ENCODE data around the gene TMPRSS11F. TPM values are rescaled to one million over a fixed set of nuclear protein-coding genes. Genes with fewer than 3 reads are reported as not detected.

Gene TMPRSS11F
- total RNA-seq, 2 experiments from 2014 or later, result not detected

- ChIA-PET CTCF (no interaction called here), POLR2A (no interaction called here)
- H3K9me3 Mint-ChIP-seq, result no peaks in the 10 kb centered on the region
- no peak for DNase-seq
- no peak overlapping the region for H3K4me3 Mint-ChIP-seq
- H3K36me3 Mint-ChIP-seq (ENCODE audit: low read depth), result no peaks in the 10 kb centered on the region
- no peaks in the 10 kb centered on the region for H3K27me3 Mint-ChIP-seq
- no peaks in the 10 kb centered on the region for H3K4me1 Mint-ChIP-seq
- H3K27ac Mint-ChIP-seq, result no peak overlapping the region
Observed at GRCh38 chr4:68038272-68038671, 91.4 kb downstream of the TMPRSS11F start.

GRCh38 chr4:68021185-68021584 is 108.5 kb downstream of the TMPRSS11F start:
- Mint-ChIP-seq H3K9me3 (no peaks in the 10 kb centered on the region), H3K4me1 (no peaks in the 10 kb centered on the region), H3K36me3 (ENCODE audit: low read depth) (no peaks in the 10 kb centered on the region), H3K27ac (no peak overlapping the region), H3K27me3 (peaks cover 1% of the 10 kb centered on the region), H3K4me3 (no peak overlapping the region)
- no peak for DNase-seq
- ChIA-PET CTCF (no interaction called here), POLR2A (no interaction called here)

GRCh38 chr4:68011684-68012083 is 118.0 kb downstream of the TMPRSS11F start:
- ChIA-PET POLR2A (no interaction called here), CTCF (no interaction called here)
- H3K36me3 Mint-ChIP-seq (ENCODE audit: low read depth), result no peaks in the 10 kb centered on the region
- no peaks in the 10 kb centered on the region for H3K27me3 Mint-ChIP-seq
- no peak for DNase-seq
- H3K4me3 Mint-ChIP-seq, result no peak overlapping the region
- H3K9me3 Mint-ChIP-seq, result no peaks in the 10 kb centered on the region
- no peak overlapping the region for H3K27ac Mint-ChIP-seq
- H3K4me1 Mint-ChIP-seq, result no peaks in the 10 kb centered on the region

Other genes with a start within 250 kb of the TMPRSS11F start
- gene TMPRSS11D, start 245.9 kb downstream of the TMPRSS11F start, total RNA-seq, result not detected
- not detected for gene TMPRSS11A, start 166.4 kb downstream of the TMPRSS11F start, total RNA-seq
- gene TMPRSS11B, start 115.8 kb upstream of the TMPRSS11F start, total RNA-seq, result not detected
- 10 to 100 TPM; 88.7 to 90.3 TPM for gene YTHDC1, start 220.2 kb upstream of the TMPRSS11F start, total RNA-seq